ENCODE results near the gene LAX1.

LAX1 gene

DNA sequence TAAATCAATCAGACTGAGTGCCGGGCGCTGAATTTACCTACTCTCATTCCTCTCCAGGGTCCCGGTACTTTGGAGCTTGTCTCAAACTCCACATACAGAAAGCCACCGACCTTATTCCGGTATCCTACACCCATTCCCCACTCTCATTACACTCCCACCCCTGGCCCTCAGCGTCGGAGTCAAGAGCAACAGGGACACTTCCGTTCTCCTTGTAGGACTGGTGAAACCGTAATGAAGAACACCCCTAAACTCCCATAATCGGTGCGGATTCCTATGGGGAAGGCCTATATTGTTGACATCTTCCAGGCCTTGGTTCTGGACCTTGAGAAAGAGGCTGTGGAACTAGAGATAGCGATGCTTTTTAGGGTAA, 31.2 kb downstream of the LAX1 start:
- no peak for DNase-seq
- H3K4me1 Mint-ChIP-seq: peaks cover 29% of the 10 kb centered on the region

DNA sequence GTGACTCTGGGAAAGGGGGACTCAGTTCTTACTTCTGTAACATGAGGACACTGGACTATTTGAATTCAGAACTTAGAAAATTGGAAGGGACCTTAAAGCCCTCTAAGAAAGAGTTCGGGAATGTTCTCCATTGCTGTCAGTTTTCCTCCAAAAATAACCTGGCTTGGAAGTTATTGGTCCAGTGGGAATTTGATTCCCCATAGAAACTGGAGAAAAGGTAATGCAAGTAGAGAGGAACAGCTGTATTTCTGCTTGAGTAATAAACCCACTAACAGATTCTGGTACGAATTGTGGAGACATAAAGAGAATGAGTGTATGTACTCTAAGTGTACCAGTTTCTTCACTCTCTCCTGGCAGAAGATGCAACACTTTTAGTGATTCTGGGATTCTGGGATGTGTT, 32.2 kb downstream of the LAX1 start:
- Mint-ChIP-seq H3K27ac (no peak overlapping the region), H3K36me3 (ENCODE audit: low read depth) (peaks cover 69% of the 10 kb centered on the region), H3K4me1 (peaks cover 29% of the 10 kb centered on the region), H3K27me3 (ENCODE audit: low read depth, poor library complexity) (peaks cover 2% of the 10 kb centered on the region), H3K9me3 (peaks cover 55% of the 10 kb centered on the region), H3K4me3 (peak overlapping the region; percentile 95)
- TF ChIP-seq, protein P1, sequence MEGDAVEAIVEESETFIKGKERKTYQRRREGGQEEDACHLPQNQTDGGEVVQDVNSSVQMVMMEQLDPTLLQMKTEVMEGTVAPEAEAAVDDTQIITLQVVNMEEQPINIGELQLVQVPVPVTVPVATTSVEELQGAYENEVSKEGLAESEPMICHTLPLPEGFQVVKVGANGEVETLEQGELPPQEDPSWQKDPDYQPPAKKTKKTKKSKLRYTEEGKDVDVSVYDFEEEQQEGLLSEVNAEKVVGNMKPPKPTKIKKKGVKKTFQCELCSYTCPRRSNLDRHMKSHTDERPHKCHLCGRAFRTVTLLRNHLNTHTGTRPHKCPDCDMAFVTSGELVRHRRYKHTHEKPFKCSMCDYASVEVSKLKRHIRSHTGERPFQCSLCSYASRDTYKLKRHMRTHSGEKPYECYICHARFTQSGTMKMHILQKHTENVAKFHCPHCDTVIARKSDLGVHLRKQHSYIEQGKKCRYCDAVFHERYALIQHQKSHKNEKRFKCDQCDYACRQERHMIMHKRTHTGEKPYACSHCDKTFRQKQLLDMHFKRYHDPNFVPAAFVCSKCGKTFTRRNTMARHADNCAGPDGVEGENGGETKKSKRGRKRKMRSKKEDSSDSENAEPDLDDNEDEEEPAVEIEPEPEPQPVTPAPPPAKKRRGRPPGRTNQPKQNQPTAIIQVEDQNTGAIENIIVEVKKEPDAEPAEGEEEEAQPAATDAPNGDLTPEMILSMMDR (IDR thresholded peaks at IDR 0.05): no peak
- DNase-seq: no peak

More for the DNA sequence above, 31.2 kb downstream of the LAX1 start:
- H3K4me3 Mint-ChIP-seq: peak overlapping the region; percentile 95
- H3K9me3 Mint-ChIP-seq: peaks cover 53% of the 10 kb centered on the region
- H3K36me3 Mint-ChIP-seq (ENCODE audit: low read depth): peaks cover 59% of the 10 kb centered on the region
- peaks cover 2% of the 10 kb centered on the region for H3K27me3 Mint-ChIP-seq (ENCODE audit: low read depth, poor library complexity)
- TF ChIP-seq, protein P1 (IDR thresholded peaks at IDR 0.05): no peak
- H3K27ac Mint-ChIP-seq: peak overlapping the region; percentile 99

DNA sequence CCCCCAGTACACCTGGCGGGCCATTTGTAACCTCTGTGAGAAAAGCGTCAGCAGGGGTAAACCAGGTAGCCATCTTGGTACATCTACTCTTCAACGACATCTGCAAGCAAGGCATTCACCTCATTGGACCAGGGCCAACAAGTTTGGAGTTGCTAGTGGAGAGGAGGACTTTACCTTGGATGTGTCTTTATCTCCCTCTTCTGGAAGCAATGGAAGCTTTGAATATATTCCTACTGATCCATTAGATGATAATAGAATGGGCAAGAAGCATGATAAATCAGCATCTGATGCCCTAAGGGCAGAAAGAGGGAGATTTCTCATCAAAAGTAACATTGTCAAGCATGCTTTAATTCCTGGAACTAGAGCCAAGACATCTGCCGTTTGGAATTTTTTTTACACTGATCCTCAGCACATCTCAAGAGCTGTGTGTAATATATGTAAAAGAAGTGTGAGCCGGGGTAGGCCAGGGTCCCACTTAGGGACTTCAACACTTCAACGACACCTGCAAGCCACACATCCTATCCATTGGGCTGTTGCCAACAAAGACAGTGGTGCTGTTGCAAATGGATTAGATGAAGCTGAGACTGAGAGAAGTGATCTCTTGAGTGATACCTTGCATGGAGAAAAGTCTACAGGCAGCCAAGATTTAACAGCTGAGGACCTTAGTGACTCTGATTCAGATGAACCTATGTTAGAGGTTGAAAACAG, 33.1 kb downstream of the LAX1 start:
- Mint-ChIP-seq H3K9me3 (peaks cover 60% of the 10 kb centered on the region), H3K4me1 (peaks cover 29% of the 10 kb centered on the region), H3K4me3 (peak overlapping the region; percentile 95), H3K36me3 (ENCODE audit: low read depth) (peaks cover 78% of the 10 kb centered on the region), H3K27ac (no peak overlapping the region), H3K27me3 (ENCODE audit: low read depth, poor library complexity) (no peaks in the 10 kb centered on the region)
- no peak for DNase-seq
- TF ChIP-seq, protein P1 (IDR thresholded peaks at IDR 0.05): no peak

DNA sequence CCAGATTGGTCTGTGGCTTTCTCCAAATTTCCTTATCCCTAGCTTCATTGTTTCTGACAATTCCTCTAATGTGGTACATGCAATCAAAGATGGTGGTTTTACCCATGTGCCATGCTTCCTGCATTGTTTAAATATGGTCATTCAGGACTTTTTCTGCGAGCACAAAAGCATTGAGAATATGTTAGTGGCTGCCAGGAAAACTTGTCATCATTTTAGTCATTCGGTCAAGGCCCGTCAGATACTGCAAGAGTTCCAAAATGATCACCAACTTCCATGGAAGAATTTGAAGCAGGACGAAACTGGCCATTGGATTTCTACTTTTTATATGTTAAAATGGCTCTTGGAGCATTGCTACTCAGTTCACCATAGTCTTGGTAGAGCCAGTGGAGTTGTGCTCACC, 34.2 kb downstream of the LAX1 start:
- no peak overlapping the region for H3K27ac Mint-ChIP-seq
- TF ChIP-seq, protein P1 (IDR thresholded peaks at IDR 0.05): no peak
- no peak for DNase-seq
- peaks cover 29% of the 10 kb centered on the region for H3K4me1 Mint-ChIP-seq
- H3K27me3 Mint-ChIP-seq (ENCODE audit: low read depth, poor library complexity): no peaks in the 10 kb centered on the region
- H3K36me3 Mint-ChIP-seq (ENCODE audit: low read depth): peaks cover 89% of the 10 kb centered on the region
- peaks cover 70% of the 10 kb centered on the region for H3K9me3 Mint-ChIP-seq
- no peak overlapping the region for H3K4me3 Mint-ChIP-seq

DNA sequence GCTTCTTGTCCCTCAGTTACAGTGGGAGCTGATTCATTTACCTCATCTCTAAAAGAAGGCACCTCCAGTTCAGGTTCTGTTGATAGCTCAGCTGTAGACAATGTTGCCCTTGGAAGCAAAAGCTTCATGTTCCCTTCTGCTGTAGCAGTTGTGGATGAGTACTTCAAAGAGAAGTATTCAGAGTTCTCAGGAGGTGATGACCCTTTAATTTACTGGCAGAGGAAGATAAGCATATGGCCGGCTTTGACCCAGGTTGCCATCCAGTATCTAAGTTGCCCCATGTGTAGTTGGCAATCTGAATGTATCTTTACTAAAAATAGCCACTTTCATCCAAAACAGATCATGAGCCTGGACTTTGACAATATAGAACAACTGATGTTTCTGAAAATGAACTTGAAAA, 35.0 kb downstream of the LAX1 start:
- H3K4me3 Mint-ChIP-seq: no peak overlapping the region
- TF ChIP-seq, protein P1 (IDR thresholded peaks at IDR 0.05): no peak
- peaks cover 73% of the 10 kb centered on the region for H3K9me3 Mint-ChIP-seq
- DNase-seq: no peak
- no peak overlapping the region for H3K27ac Mint-ChIP-seq
- H3K36me3 Mint-ChIP-seq (ENCODE audit: low read depth): peaks cover 95% of the 10 kb centered on the region
- H3K4me1 Mint-ChIP-seq: peaks cover 25% of the 10 kb centered on the region
- H3K27me3 Mint-ChIP-seq (ENCODE audit: low read depth, poor library complexity): no peaks in the 10 kb centered on the region

DNA sequence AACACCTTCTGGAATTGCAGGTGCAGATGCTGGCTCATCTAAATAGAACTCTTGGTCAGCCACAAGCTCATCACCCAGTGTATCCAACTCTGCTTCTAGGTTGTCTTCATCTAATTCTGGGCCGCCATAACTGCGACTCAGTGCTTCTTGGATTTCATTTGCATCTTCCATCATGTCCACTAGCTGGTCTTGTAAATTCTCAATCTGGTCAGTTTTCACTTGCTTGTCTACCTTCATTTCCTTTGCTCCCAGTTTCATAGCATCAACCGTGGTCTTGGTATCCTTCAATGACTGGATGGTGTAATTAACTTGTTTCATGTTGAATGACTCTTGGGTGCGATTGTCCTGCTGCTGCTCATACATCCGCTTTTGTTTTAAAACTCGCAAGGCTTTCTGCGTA, 40.7 kb downstream of the LAX1 start:
- H3K9me3 Mint-ChIP-seq: peaks cover 27% of the 10 kb centered on the region
- H3K4me3 Mint-ChIP-seq: no peak overlapping the region
- TF ChIP-seq, protein P1 (IDR thresholded peaks at IDR 0.05): no peak
- H3K27me3 Mint-ChIP-seq (ENCODE audit: low read depth, poor library complexity): peaks cover 2% of the 10 kb centered on the region
- no peak overlapping the region for H3K27ac Mint-ChIP-seq
- H3K36me3 Mint-ChIP-seq (ENCODE audit: low read depth): peaks cover 92% of the 10 kb centered on the region
- no peaks in the 10 kb centered on the region for H3K4me1 Mint-ChIP-seq
- DNase-seq: no peak
